ENCODE measurements around the gene CHRNA4.

CHRNA4 gene

GRCh38 chr20:63317601-63318291 is 43.4 kb downstream of the CHRNA4 start:
- DNase-seq (ENCODE audit: low read depth) = no peak
- no peak for TF ChIP-seq CTCF (IDR thresholded peaks at IDR 0.05; ENCODE audit: control insufficient read depth, extremely low read depth, insufficient read depth)
- no peak overlapping the region for H3K4me3 ChIP-seq (ENCODE audit: low read depth, low read length)

GRCh38 chr20:63317061-63317460 is 44.1 kb downstream of the CHRNA4 start:
- no peak for DNase-seq (ENCODE audit: low read depth)
- TF ChIP-seq CTCF (IDR thresholded peaks at IDR 0.05; ENCODE audit: control insufficient read depth, extremely low read depth, insufficient read depth) = no peak
- H3K4me3 ChIP-seq (ENCODE audit: low read depth, low read length) = no peak overlapping the region

GRCh38 chr20:63316502-63316921 is 44.6 kb downstream of the CHRNA4 start:
- TF ChIP-seq CTCF (IDR thresholded peaks at IDR 0.05; ENCODE audit: control insufficient read depth, extremely low read depth, insufficient read depth) = no peak
- H3K4me3 ChIP-seq (ENCODE audit: low read depth, low read length) = no peak overlapping the region
- DNase-seq (ENCODE audit: low read depth) = no peak

- no peak for TF ChIP-seq CTCF (IDR thresholded peaks at IDR 0.05; ENCODE audit: control insufficient read depth, extremely low read depth, insufficient read depth)
- no peak for DNase-seq (ENCODE audit: low read depth)
- H3K4me3 ChIP-seq (ENCODE audit: low read depth, low read length) = no peak overlapping the region
Observed at GRCh38 chr20:63315731-63316491, 45.2 kb downstream of the CHRNA4 start.

GRCh38 chr20:63315240-63315689 is 45.9 kb downstream of the CHRNA4 start:
- no peak overlapping the region for H3K4me3 ChIP-seq (ENCODE audit: low read depth, low read length)
- TF ChIP-seq CTCF (IDR thresholded peaks at IDR 0.05; ENCODE audit: control insufficient read depth, extremely low read depth, insufficient read depth) = no peak
- no peak for DNase-seq (ENCODE audit: low read depth)

- H3K4me3 ChIP-seq (ENCODE audit: low read depth, low read length) = no peak overlapping the region
- no peak for TF ChIP-seq CTCF (IDR thresholded peaks at IDR 0.05; ENCODE audit: control insufficient read depth, extremely low read depth, insufficient read depth)
- no peak for DNase-seq (ENCODE audit: low read depth)
Observed at GRCh38 chr20:63314566-63315239, 46.4 kb downstream of the CHRNA4 start.

All from LNCaP clone FGC (cell line).